K562 (cell line): ENCODE measurements around the gene LNPEP. TPM values are rescaled to one million over a fixed set of nuclear protein-coding genes. Genes with fewer than 3 reads are reported as not detected.

ENCODE experiments used
- ATF6 ChIP-seq: sonication (generic); formaldehyde crosslinking; IDR thresholded peaks from 2 replicates; pipeline ENCODE4 v1.4.0; 2020; ENCODE audit warnings: mild to moderate bottlenecking, missing genetic modification reagents
- CBX3 ChIP-seq, 2 experiments: IDR thresholded peaks; 1 replicate in 1 of 2; 2 replicates in 1 of 2; pipeline ENCODE4 v1.6.1; 2012; ENCODE audit warnings: inconsistent platforms in 2 of 2, low read length in 2 of 2, borderline replicate concordance in 1 of 2, control low read depth in 1 of 2
- CHD4 ChIP-seq: fragments of 200-600 bp; sonication (generic); IDR thresholded peaks from 3 replicates; pipeline ENCODE4 v1.6.1; 2012; ENCODE audit warnings: low read depth, mild to moderate bottlenecking, mixed read lengths, low read length, inconsistent platforms; ENCODE audit not compliant: insufficient read depth, insufficient replicate concordance, poor library complexity, severe bottlenecking
- CTBP1 ChIP-seq: fragments of 450-650 bp; IDR thresholded peaks from 2 replicates; pipeline ENCODE4 v1.6.1; 2016; ENCODE audit warnings: borderline replicate concordance
- FOS ChIP-seq: IDR thresholded peaks from 3 replicates; pipeline ENCODE4 v1.6.1; 2011; ENCODE audit not compliant: insufficient read length; ENCODE audit errors: extremely low read depth
- JUNB ChIP-seq: fragments of 450-650 bp; formaldehyde crosslinking; conservative IDR thresholded peaks from 2 replicates; pipeline ENCODE4 v1.4.0; 2020; ENCODE audit warnings: mild to moderate bottlenecking
- NR2F6 ChIP-seq: fragments of 450-650 bp; formaldehyde crosslinking; IDR thresholded peaks from 2 replicates; pipeline ENCODE4 v1.4.0; 2020; ENCODE audit warnings: mild to moderate bottlenecking
- POLR2H ChIP-seq: IDR thresholded peaks from 2 replicates; pipeline ENCODE4 v1.6.1; 2016; ENCODE audit warnings: missing genetic modification characterization, low read depth, mild to moderate bottlenecking, control low read depth, missing compliant biosample characterization, moderate library complexity
- RBBP5 ChIP-seq: fragments of 200-600 bp; sonication (generic); IDR thresholded peaks from 2 replicates; pipeline ENCODE4 v1.6.1; 2012; ENCODE audit warnings: borderline replicate concordance, mild to moderate bottlenecking, low read length, control low read depth, inconsistent platforms; ENCODE audit not compliant: insufficient read depth, poor library complexity, severe bottlenecking
- SUPT5H ChIP-seq: fragments of 450-650 bp; IDR thresholded peaks from 2 replicates; pipeline ENCODE4 v1.6.1; 2016
- TFAM ChIP-seq: fragments of 250-450 bp; sonication (Bioruptor Pico); conservative IDR thresholded peaks from 2 replicates; pipeline ENCODE4 v1.5.0; 2021; ENCODE audit warnings: mild to moderate bottlenecking, moderate library complexity
- TFE3 ChIP-seq: fragments of 450-650 bp; formaldehyde crosslinking; IDR thresholded peaks from 2 replicates; pipeline ENCODE4 v1.4.0; 2020; ENCODE audit warnings: mild to moderate bottlenecking, mixed read lengths
- ZC3H4 ChIP-seq: sonication (generic); formaldehyde crosslinking; IDR thresholded peaks from 2 replicates; pipeline ENCODE4 v1.9.0; 2021; ENCODE audit warnings: missing genetic modification reagents, borderline replicate concordance
- ZNF347 ChIP-seq: fragments of 450-650 bp; formaldehyde crosslinking; IDR thresholded peaks from 2 replicates; pipeline ENCODE4 v1.4.0; 2020; ENCODE audit warnings: low read depth, mild to moderate bottlenecking, moderate library complexity
- ZNF766 ChIP-seq: fragments of 200-800 bp; sonication (Bioruptor generic); conservative IDR thresholded peaks from 2 replicates; pipeline ENCODE4 v1.6.1; 2016; ENCODE audit warnings: missing genetic modification characterization, missing compliant biosample characterization
- polyA plus RNA-seq, 8 experiments: library from polyadenylated mRNA; depleted of rRNA in 4 of 8; stranded (reverse) in 5 of 8; unstranded in 3 of 8; fragments of >200 nt; fragmentation: Nextera tagmentation in 2 of 8; fragmentation: Illumina TruSeq in 1 of 8; extraction: Ambion mirVana in 2 of 8; extraction: Trizol in 1 of 8; gene quantifications; 2 replicates each; pipeline versions ENCODE4 v1.2.1 to v1.2.3, GENCODE V29; 2011 to 2014; ENCODE audit warnings: inconsistent platforms in 1 of 8, missing spikeins in 1 of 8
- total RNA-seq, 7 experiments: library from RNA; depleted of rRNA in 6 of 7; stranded (reverse); fragments of >200 nt in 6 of 7; fragmentation: Illumina TruSeq in 2 of 7; extraction: Trizol in 2 of 7; gene quantifications; 2 replicates each; pipeline versions ENCODE4 v1.2.1 to v1.2.3, GENCODE V29; 2011 to 2021; ENCODE audit warnings: low replicate concordance in 1 of 7

LNPEP gene
- total and polyA plus RNA-seq, 9 of the 15 experiments (the other 6 are each of a cell fraction or from before 2014, with no cell fraction given) = 2.6 to 27.9 (median 11.2) TPM

GRCh38 chr5:97041239-97041638 lies 105.4 kb downstream of the LNPEP start (continued):
- TF ChIP-seq POLR2H (peak; percentile 74; the same call in 1 of the 2 replicates), ATF6 (CRISPR knock-in tag) (no peak), JUNB (CRISPR knock-in tag) (no peak), CBX3 (IDR thresholded peaks at IDR 0.05; ENCODE audit: borderline replicate concordance in 1 of 2, low read length in 2 of 2) (no peak), CHD4 (no peak), FOS (no peak), TFAM (CRISPR knock-in tag) (no peak), CTBP1 (peak; percentile 71), NR2F6 (CRISPR knock-in tag) (no peak), TFE3 (CRISPR knock-in tag) (no peak), SUPT5H (no peak), ZC3H4 (no peak), ZNF766 (CRISPR knock-in tag) (peak; percentile 94), RBBP5 (no peak), ZNF347 (CRISPR knock-in tag) (no peak)
